ENCODE results near the gene HAP1.

Gene HAP1

DNA sequence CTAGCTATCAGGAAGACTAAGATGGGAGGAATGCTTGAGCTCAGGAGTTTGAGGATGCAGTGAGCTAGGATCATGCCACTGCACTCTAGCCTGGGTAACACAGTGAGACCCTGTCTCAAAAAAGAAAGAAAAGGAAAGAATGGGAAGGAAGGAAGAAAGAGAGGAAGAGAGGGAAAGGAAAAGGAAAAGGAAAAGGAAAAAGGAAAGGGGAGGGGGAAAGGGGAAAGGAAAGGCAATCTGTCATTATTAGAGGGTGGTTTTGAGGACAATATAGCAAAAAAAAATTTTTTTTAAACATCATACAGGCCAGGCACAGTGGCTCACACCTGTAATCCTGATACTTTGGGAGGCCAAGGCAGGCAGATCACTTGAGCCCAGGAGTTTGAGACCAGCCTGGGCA, 31.7 kb upstream of the HAP1 start:
- DNase-seq (ENCODE audit: low read depth in 3 of 3) = no peak

DNA sequence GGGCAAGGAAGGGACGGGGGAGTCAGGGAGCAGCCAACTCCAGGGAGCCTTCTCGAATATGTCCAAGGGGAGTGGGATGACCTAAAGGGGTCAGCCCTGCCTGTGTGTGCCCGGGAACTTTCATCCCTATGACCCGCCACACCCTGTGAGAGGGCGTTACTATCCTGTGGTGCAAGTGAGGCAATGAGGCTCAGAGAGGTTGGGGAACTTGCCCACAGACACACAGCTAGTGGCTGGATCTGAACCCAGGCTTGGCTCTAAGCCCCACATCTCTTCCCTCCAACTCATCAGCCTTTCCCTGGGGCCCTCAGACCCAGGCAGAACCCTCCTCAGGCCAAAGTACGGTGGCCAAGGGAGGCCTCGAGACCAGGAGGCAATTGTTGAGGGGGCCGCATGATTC, 28.9 kb upstream of the HAP1 start:
- no peak for DNase-seq (ENCODE audit: low read depth in 3 of 3)

DNA sequence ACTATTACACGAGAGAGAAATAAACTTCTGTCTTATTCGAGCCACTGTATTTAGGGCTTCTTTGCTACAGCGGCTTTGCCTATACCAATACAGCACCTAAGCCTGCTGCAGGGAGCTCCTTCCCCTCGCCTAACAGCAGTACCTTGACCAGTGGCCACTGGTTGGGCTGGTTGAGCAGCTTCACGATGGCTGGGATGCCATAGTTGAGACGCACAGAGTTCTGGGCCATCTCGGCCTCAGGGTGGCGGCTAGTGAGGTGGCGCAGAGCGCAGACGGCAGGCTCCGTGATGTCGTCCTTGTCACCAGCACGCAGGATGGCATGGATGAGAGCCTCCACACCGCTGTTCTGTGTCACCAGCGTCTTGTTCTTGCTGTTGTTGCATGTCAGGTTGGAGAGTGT, 28.4 kb upstream of the HAP1 start:
- no peak for DNase-seq (ENCODE audit: low read depth in 3 of 3)

DNA sequence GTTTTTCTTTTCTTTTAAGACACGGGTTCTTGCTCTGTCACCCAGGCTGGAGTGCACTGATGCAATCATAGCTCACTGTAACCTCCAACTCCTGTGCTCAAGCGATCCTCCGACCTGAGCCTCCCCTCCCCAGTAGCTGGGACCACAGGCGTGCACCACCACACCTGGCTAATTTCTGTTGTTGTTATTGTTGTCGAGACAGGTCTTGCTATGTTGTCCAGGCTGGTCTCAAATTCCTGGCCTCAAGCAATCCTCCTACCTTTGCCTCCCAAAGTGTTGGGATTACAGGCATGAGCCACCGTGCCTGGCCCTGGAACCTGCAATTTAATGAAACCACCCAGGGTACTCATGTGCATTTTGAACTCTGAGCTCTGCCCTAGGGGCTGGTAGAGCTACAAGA, 27.9 kb upstream of the HAP1 start:
- no peak for DNase-seq (ENCODE audit: low read depth in 3 of 3)

DNA sequence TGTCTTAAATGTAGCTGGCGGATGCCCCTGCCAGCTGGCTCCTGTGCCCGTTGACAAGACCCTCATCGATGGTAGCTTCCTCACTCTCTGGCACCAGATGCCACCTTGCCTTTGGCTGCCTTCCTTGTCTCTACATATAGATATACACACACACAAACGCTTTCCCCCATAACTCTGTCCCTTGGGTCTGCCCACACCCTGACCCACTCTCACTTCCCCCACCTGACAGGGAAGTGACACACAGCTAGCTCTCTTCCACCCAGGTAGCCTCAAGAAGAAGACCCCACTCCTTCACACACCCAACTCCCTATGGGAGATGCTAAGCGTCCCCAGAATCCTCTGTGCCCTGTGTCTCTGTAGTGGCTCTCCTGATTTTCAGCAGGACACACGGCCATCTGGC, 26.4 kb upstream of the HAP1 start:
- no peak for DNase-seq (ENCODE audit: low read depth in 3 of 3)

DNA sequence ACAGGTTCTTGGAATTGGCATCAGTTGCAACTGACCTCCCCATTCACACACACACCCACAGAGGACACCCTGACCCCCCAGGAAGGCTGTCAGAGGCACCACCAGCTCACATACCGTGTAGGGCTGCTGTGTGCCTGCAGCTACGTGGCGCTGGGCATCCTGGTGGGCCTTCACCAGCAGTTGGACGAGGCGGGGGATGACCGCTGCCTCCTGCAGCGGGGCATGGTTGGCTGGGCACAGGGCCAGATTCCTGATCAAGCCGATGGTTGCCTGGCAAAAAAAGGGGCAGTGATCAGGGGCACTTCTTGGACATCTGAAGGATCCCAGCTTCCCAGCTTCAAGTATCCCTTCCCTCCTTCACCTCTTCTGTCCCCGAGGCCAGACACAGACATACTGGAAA, 24.2 kb upstream of the HAP1 start:
- no peak for DNase-seq (ENCODE audit: low read depth in 3 of 3)

DNA sequence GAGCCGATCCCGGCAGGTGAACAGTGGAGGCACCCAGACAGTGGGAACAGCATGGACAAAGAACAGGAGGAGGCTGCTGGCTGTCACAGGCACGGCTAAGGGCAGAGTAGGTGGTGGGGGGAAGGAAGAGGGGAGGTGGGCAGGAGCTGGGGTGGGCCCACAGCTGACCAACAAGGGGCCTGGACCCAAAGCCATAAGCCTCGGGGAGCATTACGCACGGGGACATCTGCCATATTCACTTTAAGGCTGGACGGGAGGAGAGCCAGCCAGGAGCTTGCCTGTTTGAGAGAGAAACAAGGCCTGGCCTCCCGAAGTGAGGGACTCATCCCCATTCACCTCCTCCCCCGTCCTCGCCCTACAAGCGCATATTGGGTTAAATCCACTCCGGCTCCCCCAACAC, 19.6 kb upstream of the HAP1 start:
- no peak for DNase-seq (ENCODE audit: low read depth in 3 of 3)

DNA sequence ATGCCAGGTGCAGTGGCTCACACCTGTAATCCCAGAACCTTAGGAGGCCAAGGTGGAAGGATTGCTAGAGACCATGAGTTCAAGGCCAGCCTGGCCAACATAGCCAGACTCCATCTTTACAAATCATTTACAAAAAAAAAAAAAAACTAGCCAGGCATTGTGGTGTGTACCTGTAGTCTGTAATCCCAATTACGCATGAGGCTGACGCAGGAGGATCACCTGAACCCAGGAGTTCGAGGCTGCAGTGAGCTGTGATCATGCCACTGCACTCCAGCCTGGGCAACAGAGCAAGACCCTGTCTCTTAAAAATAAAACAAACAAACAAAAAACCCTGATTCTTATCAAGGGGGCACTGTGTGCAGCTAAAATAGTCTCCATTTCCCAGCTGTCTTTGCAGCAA, 16.8 kb upstream of the HAP1 start:
- no peak for DNase-seq (ENCODE audit: low read depth in 3 of 3)

DNA sequence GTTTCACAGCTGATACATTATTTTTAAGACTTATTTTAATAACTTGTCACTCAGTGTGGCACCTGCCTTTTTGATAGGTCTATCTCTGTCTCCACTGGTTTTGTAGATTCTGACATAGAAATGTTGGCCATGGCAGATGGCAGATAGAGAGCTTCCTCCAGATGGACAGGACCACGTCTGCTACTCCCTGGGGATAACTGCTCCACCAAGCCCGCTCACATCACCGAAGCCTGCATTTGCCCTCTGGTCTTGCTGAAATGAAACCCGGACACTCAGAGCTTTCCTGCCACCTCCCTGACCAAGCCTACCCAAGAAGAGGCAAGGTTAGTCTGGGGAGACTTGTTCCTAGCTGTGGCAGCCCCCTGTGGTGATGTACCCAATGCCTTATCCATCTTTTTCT, 16.4 kb upstream of the HAP1 start:
- no peak for DNase-seq (ENCODE audit: low read depth in 3 of 3)

DNA sequence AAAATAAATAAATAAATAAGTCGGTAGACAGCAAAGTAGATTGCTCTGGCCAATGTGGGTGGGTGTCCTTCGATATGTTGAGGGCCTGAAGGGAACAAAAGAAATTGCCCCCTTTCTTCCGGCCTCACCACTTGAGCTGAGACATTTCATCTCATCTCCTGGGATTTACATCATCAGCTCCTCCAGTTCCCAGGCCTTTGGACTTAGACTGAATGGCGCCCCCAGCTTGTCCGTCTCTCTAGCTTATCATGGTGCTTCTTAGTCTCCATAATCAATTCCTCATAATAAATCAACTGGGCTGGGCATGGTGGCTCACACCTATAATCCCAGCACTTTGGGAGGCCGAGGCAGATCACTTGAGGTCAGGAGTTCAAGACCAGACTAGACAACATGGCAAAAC, 13.8 kb upstream of the HAP1 start:
- no peak for DNase-seq (ENCODE audit: low read depth in 3 of 3)

DNA sequence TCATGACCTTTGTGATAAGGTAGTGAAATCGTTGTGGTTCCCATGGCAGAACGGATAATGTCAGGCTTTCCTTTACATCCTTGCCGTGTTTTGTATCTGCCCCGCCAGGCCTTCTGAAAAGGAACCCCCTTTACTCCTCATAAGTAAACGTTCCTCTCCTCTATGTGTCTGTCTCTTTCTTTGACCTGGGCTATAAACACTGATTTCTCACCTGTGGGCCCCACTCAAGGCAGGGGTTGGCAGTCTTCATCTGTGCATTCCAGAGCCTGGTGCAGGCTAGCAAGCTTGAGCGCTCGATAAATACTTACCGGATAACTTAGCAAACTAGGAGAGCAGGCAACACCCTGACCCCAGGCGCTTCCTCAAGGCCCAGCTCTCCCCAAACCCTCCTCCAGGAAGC, 7.3 kb upstream of the HAP1 start:
- no peak for DNase-seq (ENCODE audit: low read depth in 3 of 3)

DNA sequence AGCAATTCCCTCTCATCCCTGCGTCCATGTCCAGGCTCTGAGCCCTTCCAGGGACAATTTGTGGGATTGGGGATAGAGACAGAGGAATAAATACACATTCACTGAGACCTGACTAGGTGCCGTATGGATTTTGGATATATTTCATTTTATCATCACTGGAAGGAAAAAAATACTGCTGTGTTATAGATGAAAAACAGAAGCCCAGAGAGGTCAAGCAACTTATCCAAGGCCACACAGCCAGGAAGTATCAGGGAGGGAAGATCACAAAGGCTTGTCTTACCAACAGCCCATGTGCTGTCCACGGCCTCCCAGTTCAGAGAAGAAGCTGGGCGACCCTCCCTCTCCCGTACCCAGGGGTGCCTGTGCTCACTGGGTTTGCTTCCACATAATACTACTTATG, 6.1 kb upstream of the HAP1 start:
- DNase-seq (ENCODE audit: low read depth in 3 of 3) = no peak

DNA sequence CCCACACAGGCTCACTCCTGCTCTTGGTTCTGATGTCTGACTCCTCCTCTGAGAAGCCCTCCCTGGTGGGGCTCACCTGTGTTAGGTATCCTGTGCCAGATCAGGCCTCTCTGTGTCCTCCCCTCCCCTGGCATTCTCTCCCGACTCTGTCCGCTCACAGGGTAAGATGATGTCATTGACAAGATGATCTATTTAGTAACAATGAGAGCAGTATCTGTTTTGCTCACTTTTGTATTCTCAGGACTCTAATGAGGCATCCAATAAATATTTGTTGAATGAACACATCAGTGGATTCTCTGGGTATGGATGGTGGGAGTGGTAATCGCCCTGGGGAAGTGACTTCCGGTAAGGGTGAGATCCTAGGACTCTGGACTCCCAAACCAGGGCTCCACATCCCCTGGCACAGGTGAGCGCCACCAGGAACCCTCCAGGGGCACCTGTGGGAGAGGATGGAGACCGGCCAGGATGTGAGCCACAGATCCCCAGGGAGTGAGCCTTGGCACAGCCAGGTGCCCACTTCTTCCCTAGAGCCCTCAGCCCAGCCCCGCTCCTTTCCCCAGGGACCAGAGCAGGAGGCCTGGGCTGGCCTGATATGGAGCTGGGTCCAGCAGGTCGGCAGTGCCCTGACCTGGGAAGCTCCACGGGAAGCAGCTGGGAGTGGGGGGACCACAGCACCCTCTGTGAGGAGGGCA, 5.4 kb upstream of the HAP1 start:
- DNase-seq (ENCODE audit: low read depth in 3 of 3) = no peak

DNA sequence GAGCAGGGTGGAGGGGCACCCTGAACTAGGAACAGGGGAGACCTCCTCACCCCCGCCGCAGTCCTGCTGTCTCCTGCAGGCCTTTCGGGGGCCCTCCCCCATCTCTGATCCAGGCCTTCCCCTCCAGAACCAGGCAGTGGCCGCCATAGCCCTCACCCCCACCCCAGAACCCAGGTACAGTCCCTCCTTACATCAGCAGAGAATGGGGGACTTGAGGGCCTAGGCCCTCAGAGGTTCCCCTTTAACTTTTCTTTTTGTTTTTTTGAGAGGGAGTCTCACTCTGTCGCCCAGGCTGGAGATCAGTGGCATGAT, 4.3 kb upstream of the HAP1 start:
- DNase-seq (ENCODE audit: low read depth in 3 of 3) = no peak

DNA sequence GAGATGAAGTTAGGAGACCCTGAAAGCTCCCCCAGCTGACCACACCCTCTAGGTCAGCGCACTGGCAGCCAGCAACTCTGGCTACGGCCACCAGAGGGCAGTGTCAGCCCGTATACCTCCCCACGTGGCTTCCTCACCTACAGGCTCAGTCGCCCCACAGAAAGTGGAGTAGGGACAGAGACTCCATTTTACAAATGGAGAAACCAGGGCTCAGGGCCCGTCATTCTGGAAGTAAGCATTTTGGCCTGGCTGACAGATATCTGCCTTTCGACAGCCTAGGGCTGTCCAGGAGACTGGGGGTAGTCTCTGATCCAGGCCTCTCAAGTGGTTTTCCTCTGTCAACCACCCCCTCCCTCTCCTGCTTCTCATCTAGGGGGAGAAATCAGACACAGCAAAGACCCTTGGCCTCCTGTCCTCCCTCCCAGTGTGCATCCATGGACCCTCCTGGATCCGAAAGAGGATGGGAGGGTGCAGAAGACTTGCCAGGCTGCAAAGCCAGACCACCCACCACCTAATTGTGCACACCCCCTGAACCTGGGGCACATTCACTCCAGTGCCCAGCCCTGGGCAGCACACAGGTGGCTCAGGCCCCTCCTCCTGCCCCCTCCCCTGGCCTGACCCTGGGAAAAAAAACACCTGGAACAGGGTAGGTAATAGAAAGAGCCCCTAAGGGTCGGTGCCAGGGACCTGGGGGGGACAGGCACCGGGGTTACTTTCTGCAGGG, 3.8 kb upstream of the HAP1 start:
- DNase-seq (ENCODE audit: low read depth in 3 of 3) = peak; percentile 61 to 75 (median 72)

DNA sequence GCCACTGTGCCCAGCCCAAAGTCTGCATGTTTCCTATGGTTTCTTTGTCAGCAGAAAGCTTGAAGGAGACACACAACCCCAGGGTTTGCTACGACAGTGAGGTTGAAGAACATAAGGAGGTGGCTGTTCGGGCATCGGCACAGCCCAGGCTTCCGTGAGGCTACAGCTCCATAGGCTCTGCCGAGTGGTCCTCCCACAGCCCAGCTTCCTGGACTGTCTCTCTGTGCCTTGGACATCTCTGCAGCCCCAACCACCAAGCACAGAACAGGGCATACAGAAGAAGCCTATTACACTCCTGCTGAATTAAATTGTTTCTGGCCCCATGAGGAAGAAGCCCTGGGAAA, 3.2 kb upstream of the HAP1 start:
- DNase-seq (ENCODE audit: low read depth in 3 of 3) = no peak

DNA sequence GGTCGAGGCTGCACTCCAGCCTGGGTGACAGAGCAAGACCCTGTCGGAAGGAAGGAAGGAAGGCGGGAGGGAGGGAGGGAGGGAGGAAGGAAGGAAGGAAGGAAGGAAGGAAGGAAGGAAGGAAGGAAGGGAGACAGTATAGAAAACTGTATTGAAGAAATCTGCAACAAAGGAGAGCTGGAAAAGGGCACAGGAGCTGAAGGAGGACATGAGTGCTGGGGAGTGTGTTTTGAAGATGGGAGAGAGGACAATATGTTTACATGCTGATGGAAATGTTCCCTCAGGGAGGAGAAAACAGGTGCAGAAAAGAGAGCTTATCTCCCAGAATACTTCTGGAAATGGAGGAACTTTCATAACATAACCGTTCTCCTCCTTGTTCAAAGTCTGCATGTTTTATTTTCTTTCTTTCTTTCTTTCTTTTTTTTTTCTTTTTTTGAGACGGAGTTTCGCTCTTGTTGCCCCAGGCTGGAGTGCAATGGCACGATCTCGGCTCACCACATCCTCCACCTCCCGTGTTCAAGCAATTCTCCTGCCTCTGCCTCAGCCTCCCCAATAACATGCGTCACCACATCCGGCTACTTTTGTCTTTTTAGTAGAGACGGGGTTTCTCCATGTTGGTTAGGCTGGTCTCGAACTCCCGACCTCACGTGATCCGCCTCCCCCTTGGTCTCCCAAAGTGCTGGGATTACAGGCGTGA, 2.7 kb upstream of the HAP1 start:
- DNase-seq (ENCODE audit: low read depth in 3 of 3) = no peak

DNA sequence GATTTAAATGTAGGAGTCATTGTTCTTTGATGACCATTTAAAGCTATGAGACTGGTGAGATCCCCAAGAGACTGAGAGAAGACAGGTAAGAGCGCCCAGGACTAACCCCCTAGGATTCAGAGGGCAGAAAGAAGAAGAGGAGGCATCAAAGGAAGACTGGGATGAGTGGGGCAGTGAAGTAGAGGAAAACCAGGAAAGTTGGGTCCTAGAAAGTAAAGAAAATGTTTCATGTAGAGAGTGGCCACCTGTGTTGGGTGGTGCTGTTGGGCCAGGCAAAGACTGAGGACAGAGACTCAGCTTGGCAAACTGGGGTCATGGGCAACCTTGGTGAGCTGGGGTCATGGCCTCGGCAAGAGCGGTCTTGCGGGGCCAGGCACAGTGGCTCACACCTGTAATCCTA, 1.3 kb upstream of the HAP1 start:
- no peak for DNase-seq (ENCODE audit: low read depth in 3 of 3)

DNA sequence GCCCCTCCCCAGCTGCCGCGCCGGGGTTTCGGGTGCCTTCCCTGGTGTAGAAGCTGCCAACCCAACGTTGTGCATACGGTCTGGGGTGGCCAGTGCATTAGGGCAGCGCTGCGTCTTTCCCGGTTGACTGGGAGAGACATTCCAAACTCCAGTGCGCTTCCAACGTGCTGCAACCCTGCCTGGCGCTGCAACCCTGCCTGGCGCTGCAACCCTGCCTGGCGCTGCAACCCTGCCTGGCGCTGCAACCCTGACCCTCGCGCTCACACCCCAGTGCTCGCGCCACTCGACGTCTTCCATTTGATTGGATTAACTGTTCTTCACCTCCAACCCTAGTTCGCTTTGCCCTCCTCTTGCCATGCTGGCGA, 488 bp upstream of the HAP1 start:
- DNase-seq (ENCODE audit: low read depth in 3 of 3) = no peak

DNA sequence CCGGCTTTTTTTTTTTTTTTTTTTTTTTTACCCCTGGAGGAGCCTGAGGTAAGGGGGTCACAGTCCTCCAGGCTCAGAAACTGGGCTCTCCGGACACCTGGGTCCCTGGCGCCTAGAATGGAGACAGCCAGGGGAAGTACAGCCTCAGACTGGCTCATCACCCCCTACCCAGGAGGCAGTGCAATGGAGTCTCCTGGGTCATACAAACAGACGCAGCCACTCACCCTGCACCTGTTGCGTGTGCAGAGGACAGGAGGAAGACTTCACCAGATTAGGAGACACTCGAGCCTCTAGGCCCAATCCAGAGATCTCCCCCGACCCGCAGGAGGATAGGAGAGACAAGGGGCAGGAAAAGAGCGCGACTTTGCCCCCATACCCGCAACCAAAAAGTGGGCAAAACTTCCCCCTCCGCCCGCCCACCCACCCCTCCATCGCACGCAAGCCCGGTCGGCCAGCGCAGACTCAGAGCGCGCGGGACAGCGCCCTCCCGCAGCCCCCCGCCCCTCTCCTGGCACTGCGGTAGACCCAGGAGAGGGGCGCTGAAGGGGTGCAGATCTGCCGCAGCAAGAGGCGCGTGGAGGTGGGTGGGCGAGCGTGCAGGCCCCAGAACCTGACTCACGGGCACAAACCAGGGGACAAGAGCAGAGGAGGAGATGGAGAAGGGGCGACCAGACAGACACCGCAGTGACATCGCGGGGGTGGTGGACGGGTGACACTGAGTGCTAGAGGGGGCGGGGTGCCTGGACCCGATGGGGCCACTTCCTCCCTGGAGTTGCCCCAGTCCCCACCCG, 900 bp downstream of the HAP1 start:
- DNase-seq (ENCODE audit: low read depth in 3 of 3) = no peak

DNA sequence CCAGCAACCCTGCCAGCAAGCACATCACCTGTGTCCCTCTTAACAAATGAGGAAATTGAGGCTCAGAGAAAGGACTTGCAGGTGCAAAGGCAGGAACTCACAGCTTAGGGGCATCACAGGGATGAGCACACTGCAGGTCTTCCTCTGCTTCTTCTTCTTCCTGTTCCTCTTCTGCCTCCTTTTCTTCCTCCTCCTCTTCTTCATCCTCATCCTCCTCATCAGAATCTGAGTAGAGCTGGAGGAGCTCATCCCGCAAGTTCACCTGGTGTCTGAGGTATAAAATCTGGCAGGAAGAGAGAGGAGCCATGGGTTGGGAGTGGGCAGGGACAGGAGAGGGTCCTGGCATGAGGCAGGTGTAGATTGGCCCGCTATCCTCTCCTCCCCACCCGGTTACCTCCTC, 2.6 kb downstream of the HAP1 start:
- no peak for DNase-seq (ENCODE audit: low read depth in 3 of 3)

DNA sequence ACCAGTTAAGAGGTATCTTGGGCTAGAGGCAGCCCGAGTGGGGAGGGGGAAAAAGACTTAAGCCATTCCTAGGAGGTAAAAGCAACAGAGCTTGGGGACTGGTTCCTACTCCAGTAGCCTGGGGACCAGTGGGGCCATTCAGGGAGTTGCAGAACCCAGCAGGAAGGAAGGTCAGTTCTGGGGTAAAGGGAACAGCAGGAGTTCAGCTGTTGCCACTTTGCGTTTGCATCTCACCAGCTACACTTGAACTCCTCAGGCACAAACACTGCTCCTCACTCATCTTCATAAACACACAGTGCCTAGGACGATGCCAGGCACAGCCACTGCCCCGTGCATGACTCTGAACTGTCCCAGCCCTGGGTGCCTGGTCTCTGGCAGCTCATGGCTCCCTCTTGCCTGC, 4.0 kb downstream of the HAP1 start:
- no peak for DNase-seq (ENCODE audit: low read depth in 3 of 3)

DNA sequence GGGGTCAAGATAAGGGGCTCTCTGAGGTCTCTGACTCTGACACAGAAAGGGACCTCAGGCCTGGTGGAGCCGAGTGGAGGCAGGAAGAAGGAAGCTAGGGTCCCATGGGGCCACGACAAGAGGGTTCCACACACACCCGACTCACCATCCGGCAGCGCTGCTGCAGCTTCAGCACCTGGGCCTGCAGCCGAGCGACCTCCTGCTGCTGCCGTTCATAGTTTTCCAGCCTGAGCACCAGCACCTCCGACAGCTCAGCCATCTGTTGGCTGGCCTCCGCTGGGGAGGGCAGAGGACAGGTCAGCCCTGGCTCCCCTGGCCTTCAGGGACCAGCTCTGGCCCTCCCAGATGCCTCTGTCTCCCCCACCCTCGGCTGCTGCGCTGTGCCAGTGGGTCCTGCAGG, 6.4 kb downstream of the HAP1 start:
- no peak for DNase-seq (ENCODE audit: low read depth in 3 of 3)
